Measurements from ENCODE around the gene TIMM23B. TPM values are rescaled to one million over a fixed set of nuclear protein-coding genes. Genes with fewer than 3 reads are reported as not detected.
"Not testable (repeated sequence)": the region's sequence is repeated elsewhere in the genome, so short reads cannot be mapped to it uniquely, and the experiment has no call there.

The TIMM23B gene
- total and polyA plus RNA-seq, 2 experiments from 2014 or later, result 16.0 to 25.0 TPM

DNA sequence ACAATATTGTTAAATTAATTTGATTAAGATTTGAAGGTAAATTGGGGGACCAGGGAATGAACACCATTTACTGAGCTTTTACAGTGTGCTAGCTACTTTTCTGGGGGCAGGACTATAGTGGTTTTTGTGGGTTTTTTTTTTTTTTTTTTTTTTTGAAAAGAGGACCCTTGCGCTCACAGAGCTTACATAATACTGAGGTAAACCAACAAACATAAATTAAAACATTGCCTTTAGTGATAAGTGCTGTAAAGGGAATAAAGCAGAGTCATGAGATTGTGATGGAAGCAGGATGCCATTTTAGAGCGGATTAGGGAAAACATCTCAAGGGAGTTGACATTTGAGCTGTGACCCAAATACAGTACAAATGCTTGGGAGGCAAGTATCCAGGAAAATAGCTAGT is 1.8 kb downstream of the TIMM23B start:
- not testable (repeated sequence) for H3K4me1 ChIP-seq (ENCODE audit: low read depth); H3K9me3 ChIP-seq (ENCODE audit: low read depth); DNase-seq (ENCODE audit: low read depth in 1 of 2, low spot score in 1 of 2); H3K27ac ChIP-seq; H3K27me3 ChIP-seq; H3K4me3 ChIP-seq; H3K36me3 ChIP-seq

DNA sequence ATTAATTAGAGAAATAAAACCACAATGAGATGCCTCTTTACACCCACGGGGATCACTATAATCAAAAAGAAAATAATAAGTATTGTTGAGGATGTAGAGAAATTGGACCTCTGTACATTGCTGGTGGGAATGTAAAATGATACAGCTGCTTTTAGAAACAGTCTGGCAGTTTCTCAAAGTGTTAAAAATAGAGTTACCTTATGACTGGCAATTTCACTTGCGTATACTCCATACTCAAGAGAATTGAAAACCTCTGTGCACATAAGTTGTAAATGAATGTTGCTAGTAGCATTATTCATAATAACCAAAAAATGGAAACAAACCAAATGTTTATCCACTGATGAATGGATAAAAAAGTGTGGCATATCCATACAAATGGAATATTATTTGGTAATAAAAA is 6.3 kb downstream of the TIMM23B start:
- not testable (repeated sequence) for H3K27ac ChIP-seq; H3K4me1 ChIP-seq (ENCODE audit: low read depth); DNase-seq (ENCODE audit: low read depth in 1 of 2, low spot score in 1 of 2); H3K9me3 ChIP-seq (ENCODE audit: low read depth); H3K4me3 ChIP-seq; H3K36me3 ChIP-seq; H3K27me3 ChIP-seq

- H3K27me3 ChIP-seq; H3K4me3 ChIP-seq; H3K9me3 ChIP-seq (ENCODE audit: low read depth); H3K27ac ChIP-seq; H3K36me3 ChIP-seq; DNase-seq (ENCODE audit: low read depth in 1 of 2, low spot score in 1 of 2); H3K4me1 ChIP-seq (ENCODE audit: low read depth): not testable (repeated sequence)
Observed at GRCh38 chr10:49948737-49949136, 6.9 kb downstream of the TIMM23B start.

GRCh38 chr10:49952006-49952405 is 10.2 kb downstream of the TIMM23B start:
- H3K36me3 ChIP-seq, result peaks cover 11% of the 10 kb centered on the region
- not testable (repeated sequence) for H3K27ac ChIP-seq; H3K9me3 ChIP-seq (ENCODE audit: low read depth)

GRCh38 chr10:49953122-49953521 is 11.3 kb downstream of the TIMM23B start:
- H3K36me3 ChIP-seq, result peaks cover 11% of the 10 kb centered on the region
- H3K27ac ChIP-seq; H3K4me3 ChIP-seq; H3K27me3 ChIP-seq; H3K9me3 ChIP-seq (ENCODE audit: low read depth); H3K4me1 ChIP-seq (ENCODE audit: low read depth): not testable (repeated sequence)
- peak in 1 of 2 donors; percentile 17 for DNase-seq (ENCODE audit: low read depth in 1 of 2, low spot score in 1 of 2)

More at GRCh38 chr10:49952006-49952405, 10.2 kb downstream of the TIMM23B start:
- DNase-seq (ENCODE audit: low read depth in 1 of 2, low spot score in 1 of 2); H3K27me3 ChIP-seq; H3K4me1 ChIP-seq (ENCODE audit: low read depth); H3K4me3 ChIP-seq: not testable (repeated sequence)

DNA sequence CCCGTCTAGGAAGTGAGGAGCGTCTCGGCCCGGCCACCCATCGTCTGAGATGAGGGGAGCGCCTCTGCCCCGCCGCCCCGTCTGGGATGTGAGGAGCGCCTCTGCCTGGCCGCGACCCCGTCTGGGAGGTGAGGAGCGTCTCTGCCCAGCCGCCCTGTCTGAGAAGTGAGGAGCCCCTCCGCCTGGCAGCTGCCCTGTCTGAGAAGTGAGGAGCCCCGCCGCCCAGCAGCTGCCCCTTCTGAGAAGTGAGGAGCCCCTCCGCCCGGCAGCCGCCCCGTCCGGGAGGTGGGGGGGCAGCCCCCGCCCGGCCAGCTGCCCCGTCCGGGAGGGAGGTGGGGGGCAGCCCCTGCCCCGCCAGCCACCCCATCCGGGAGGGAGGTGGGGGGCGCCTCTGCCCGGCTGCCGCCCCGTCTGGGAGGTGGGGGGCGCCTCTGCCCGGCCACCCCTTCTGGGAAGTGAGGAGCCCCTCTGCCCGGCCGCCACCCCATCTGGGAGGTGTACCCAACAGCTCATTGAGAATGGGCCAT is 28.5 kb downstream of the TIMM23B start:
- H3K4me3 ChIP-seq; H3K36me3 ChIP-seq; DNase-seq (ENCODE audit: low read depth in 1 of 2, low spot score in 1 of 2); H3K4me1 ChIP-seq (ENCODE audit: low read depth); H3K27ac ChIP-seq; H3K9me3 ChIP-seq (ENCODE audit: low read depth); H3K27me3 ChIP-seq: not testable (repeated sequence)

DNA sequence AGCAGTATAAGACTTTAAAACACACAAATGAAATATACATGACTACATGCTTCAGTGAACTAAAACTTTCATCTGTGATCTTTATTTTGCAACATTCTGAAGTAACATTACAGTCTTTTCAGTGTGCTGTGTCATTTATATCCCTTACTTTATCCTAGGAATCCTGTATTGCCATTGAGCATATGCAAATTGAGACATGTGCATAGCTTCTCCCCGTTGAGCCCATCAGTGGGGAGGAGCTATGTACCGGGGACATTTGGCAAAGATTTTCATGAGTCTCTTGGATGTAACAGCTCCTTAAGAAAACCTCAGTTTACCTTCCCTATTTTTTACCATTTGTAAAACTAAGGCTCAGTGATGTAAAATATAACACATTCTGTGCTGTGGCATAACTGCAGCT is 29.6 kb downstream of the TIMM23B start:
- H3K27ac ChIP-seq, H3K4me3 ChIP-seq: not testable (repeated sequence)

GRCh38 chr10:49972094-49972493 is 30.2 kb downstream of the TIMM23B start:
- not testable (repeated sequence) for H3K9me3 ChIP-seq (ENCODE audit: low read depth); H3K27me3 ChIP-seq; H3K4me3 ChIP-seq; H3K27ac ChIP-seq; H3K4me1 ChIP-seq (ENCODE audit: low read depth); H3K36me3 ChIP-seq
- DNase-seq (ENCODE audit: low read depth in 1 of 2, low spot score in 1 of 2), result peak; percentile 2 to 11

More for the DNA sequence above, 29.6 kb downstream of the TIMM23B start:
- DNase-seq (ENCODE audit: low read depth in 1 of 2, low spot score in 1 of 2); H3K36me3 ChIP-seq; H3K27me3 ChIP-seq; H3K4me1 ChIP-seq (ENCODE audit: low read depth); H3K9me3 ChIP-seq (ENCODE audit: low read depth): not testable (repeated sequence)

GRCh38 chr10:49977756-49978155 is 35.9 kb downstream of the TIMM23B start:
- not testable (repeated sequence) for H3K4me1 ChIP-seq (ENCODE audit: low read depth); H3K27me3 ChIP-seq; DNase-seq (ENCODE audit: low read depth in 1 of 2, low spot score in 1 of 2); H3K27ac ChIP-seq; H3K36me3 ChIP-seq; H3K9me3 ChIP-seq (ENCODE audit: low read depth); H3K4me3 ChIP-seq

GRCh38 chr10:49987207-49987606 is 45.4 kb downstream of the TIMM23B start:
- not testable (repeated sequence) for DNase-seq (ENCODE audit: low read depth in 1 of 2, low spot score in 1 of 2); H3K27me3 ChIP-seq; H3K36me3 ChIP-seq; H3K4me1 ChIP-seq (ENCODE audit: low read depth); H3K4me3 ChIP-seq; H3K27ac ChIP-seq; H3K9me3 ChIP-seq (ENCODE audit: low read depth)

GRCh38 chr10:49988376-49988775 is 46.5 kb downstream of the TIMM23B start, which contains the start of gene AGAP6:
Gene AGAP6, plus strand, starts transcription at chr10:49988406. Its CDS starts 310 bp downstream, at chr10:49988716.
- not testable (repeated sequence) for H3K27ac ChIP-seq; H3K9me3 ChIP-seq (ENCODE audit: low read depth); H3K4me1 ChIP-seq (ENCODE audit: low read depth); DNase-seq (ENCODE audit: low read depth in 1 of 2, low spot score in 1 of 2); H3K27me3 ChIP-seq; H3K4me3 ChIP-seq; H3K36me3 ChIP-seq

DNA sequence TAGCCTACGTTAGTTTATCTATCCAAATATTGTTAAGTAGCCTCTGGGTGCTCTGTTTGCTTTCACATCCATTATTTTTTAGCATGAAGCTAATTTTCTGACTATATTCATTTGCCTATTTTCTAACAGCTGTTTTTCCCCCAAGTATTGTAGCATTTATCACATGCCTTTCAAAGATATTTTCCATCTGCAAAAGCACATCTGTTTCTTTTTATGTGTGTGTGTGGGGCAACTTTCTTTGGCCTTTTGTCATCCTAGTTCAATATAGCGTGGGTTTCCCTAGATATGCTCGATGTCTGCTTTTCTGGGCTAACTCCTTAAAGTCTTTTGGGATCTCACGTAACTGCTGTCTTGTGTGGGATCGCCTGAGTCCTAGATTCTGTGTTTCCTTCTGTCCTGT is 53.5 kb downstream of the TIMM23B start:
- not testable (repeated sequence) for H3K27ac ChIP-seq; H3K4me3 ChIP-seq; DNase-seq (ENCODE audit: low read depth in 1 of 2, low spot score in 1 of 2); H3K9me3 ChIP-seq (ENCODE audit: low read depth); H3K36me3 ChIP-seq; H3K27me3 ChIP-seq; H3K4me1 ChIP-seq (ENCODE audit: low read depth)

DNA sequence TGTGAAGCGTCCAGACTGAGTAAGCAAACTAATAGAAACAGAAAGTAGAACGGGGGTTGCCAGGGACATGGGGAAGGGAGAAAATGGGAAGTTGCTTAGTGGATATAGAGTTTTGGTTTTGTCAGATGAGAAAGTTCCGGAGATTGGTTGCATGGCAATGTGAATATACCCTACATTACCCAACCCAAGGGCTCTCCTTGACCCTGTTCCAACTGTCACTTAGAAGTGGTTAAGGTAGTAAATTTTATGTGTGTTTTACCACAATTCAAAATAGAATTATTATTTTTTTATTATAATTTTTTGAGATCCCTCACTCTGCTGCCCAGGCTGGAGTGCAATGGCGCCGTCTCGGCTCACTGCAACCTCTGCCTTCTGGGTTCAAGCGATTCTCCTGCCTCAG is 72.2 kb downstream of the TIMM23B start:
- not testable (repeated sequence) for H3K9me3 ChIP-seq (ENCODE audit: low read depth); H3K4me3 ChIP-seq; H3K27me3 ChIP-seq; H3K36me3 ChIP-seq; H3K27ac ChIP-seq; H3K4me1 ChIP-seq (ENCODE audit: low read depth); DNase-seq (ENCODE audit: low read depth in 1 of 2, low spot score in 1 of 2)

- not testable (repeated sequence) for H3K4me1 ChIP-seq (ENCODE audit: low read depth); H3K27me3 ChIP-seq; DNase-seq (ENCODE audit: low read depth in 1 of 2, low spot score in 1 of 2); H3K27ac ChIP-seq; H3K4me3 ChIP-seq; H3K9me3 ChIP-seq (ENCODE audit: low read depth); H3K36me3 ChIP-seq
Observed at GRCh38 chr10:50015596-50016220, 73.9 kb downstream of the TIMM23B start.

GRCh38 chr10:50016926-50017325 is 75.1 kb downstream of the TIMM23B start:
- DNase-seq (ENCODE audit: low read depth in 1 of 2, low spot score in 1 of 2); H3K9me3 ChIP-seq (ENCODE audit: low read depth); H3K4me3 ChIP-seq; H3K36me3 ChIP-seq; H3K27ac ChIP-seq; H3K4me1 ChIP-seq (ENCODE audit: low read depth); H3K27me3 ChIP-seq: not testable (repeated sequence)

All from cardiac muscle cell (in vitro differentiated cells and primary cell).